Measurements from ENCODE around the gene VPS26B.

Gene VPS26B

GRCh38 chr11:134290646-134291045 lies 66.2 kb downstream of the VPS26B start:
- no peaks in the 10 kb centered on the region for H3K36me3 ChIP-seq (ENCODE audit: insufficient read depth, insufficient read length, low read length)
- H3K4me3 ChIP-seq (ENCODE audit: insufficient read length, low read depth), result no peak overlapping the region
- H3K9ac ChIP-seq (ENCODE audit: insufficient read length, low read depth), result no peak overlapping the region
- no peaks in the 10 kb centered on the region for H3K27me3 ChIP-seq (ENCODE audit: insufficient read depth, insufficient read length)
- no peaks in the 10 kb centered on the region for H3K9me3 ChIP-seq (ENCODE audit: insufficient read depth, low read length)
- H3K4me1 ChIP-seq (ENCODE audit: insufficient read depth, insufficient read length), result peaks cover 2% of the 10 kb centered on the region
- TF ChIP-seq YY1 (IDR thresholded peaks at IDR 0.05; ENCODE audit: insufficient read depth, insufficient read length) (no peak), SUZ12 (IDR thresholded peaks at IDR 0.05; ENCODE audit: extremely low read depth, insufficient read depth, insufficient read length) (no peak), ZNF274 (IDR thresholded peaks at IDR 0.05; ENCODE audit: low read depth, low read length) (no peak)
- DNase-seq (ENCODE audit: low read depth, low spot score), result no peak

DNA sequence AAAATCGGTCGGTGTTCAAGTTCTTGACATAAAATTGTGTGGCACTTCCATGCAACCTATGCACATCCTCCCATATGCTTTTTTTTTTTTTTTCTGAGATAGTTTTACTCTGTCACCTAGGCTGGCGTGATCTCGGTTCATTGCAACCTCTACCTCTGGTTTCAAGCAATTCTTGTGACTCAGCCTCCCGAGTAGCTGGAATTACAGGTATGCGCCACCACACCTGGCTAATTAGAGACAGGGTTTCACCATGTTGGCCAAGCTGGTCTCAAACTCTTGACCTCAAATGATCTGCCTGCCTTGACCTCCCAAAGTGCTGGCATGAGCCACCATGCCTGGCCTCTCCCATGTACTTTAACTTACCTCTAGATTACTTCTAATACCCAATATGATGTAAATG lies 66.7 kb downstream of the VPS26B start:
- DNase-seq (ENCODE audit: low read depth, low spot score), result no peak
- no peak overlapping the region for H3K9ac ChIP-seq (ENCODE audit: insufficient read length, low read depth)
- H3K4me3 ChIP-seq (ENCODE audit: insufficient read length, low read depth), result no peak overlapping the region
- H3K4me1 ChIP-seq (ENCODE audit: insufficient read depth, insufficient read length), result peaks cover 2% of the 10 kb centered on the region
- TF ChIP-seq YY1 (IDR thresholded peaks at IDR 0.05; ENCODE audit: insufficient read depth, insufficient read length), result no peak
- TF ChIP-seq SUZ12 (IDR thresholded peaks at IDR 0.05; ENCODE audit: extremely low read depth, insufficient read depth, insufficient read length), result no peak
- TF ChIP-seq ZNF274 (IDR thresholded peaks at IDR 0.05; ENCODE audit: low read depth, low read length), result no peak
- H3K9me3 ChIP-seq (ENCODE audit: insufficient read depth, low read length), result no peaks in the 10 kb centered on the region
- no peaks in the 10 kb centered on the region for H3K27me3 ChIP-seq (ENCODE audit: insufficient read depth, insufficient read length)
- no peaks in the 10 kb centered on the region for H3K36me3 ChIP-seq (ENCODE audit: insufficient read depth, insufficient read length, low read length)

DNA sequence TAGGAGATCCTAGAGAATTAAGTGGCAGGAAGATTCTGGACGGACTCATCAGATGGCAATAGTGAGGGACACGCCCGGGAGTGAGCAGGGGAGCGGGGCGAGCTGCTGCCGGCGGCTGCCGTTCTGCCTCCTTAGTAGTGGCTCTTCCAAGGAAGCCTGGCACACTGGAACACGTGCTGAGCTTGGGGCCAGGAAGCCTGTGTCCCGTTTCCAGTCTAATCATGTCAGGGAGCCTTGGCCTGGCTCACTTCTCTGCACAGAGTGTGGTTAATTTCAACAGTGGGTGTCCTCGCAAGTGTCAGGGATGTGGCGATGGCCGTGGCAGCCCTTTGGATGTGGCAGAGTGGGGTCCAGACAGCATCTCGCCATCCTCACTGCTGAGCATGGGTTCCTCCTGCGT lies 68.2 kb downstream of the VPS26B start:
- TF ChIP-seq ZNF274 (IDR thresholded peaks at IDR 0.05; ENCODE audit: low read depth, low read length) (no peak), SUZ12 (IDR thresholded peaks at IDR 0.05; ENCODE audit: extremely low read depth, insufficient read depth, insufficient read length) (no peak), YY1 (IDR thresholded peaks at IDR 0.05; ENCODE audit: insufficient read depth, insufficient read length) (no peak)
- Histone ChIP-seq H3K9ac (ENCODE audit: insufficient read length, low read depth) (no peak overlapping the region), H3K27me3 (ENCODE audit: insufficient read depth, insufficient read length) (no peaks in the 10 kb centered on the region), H3K36me3 (ENCODE audit: insufficient read depth, insufficient read length, low read length) (no peaks in the 10 kb centered on the region), H3K4me3 (ENCODE audit: insufficient read length, low read depth) (no peak overlapping the region), H3K4me1 (ENCODE audit: insufficient read depth, insufficient read length) (peaks cover 2% of the 10 kb centered on the region), H3K9me3 (ENCODE audit: insufficient read depth, low read length) (no peaks in the 10 kb centered on the region)
- DNase-seq (ENCODE audit: low read depth, low spot score), result no peak

DNA sequence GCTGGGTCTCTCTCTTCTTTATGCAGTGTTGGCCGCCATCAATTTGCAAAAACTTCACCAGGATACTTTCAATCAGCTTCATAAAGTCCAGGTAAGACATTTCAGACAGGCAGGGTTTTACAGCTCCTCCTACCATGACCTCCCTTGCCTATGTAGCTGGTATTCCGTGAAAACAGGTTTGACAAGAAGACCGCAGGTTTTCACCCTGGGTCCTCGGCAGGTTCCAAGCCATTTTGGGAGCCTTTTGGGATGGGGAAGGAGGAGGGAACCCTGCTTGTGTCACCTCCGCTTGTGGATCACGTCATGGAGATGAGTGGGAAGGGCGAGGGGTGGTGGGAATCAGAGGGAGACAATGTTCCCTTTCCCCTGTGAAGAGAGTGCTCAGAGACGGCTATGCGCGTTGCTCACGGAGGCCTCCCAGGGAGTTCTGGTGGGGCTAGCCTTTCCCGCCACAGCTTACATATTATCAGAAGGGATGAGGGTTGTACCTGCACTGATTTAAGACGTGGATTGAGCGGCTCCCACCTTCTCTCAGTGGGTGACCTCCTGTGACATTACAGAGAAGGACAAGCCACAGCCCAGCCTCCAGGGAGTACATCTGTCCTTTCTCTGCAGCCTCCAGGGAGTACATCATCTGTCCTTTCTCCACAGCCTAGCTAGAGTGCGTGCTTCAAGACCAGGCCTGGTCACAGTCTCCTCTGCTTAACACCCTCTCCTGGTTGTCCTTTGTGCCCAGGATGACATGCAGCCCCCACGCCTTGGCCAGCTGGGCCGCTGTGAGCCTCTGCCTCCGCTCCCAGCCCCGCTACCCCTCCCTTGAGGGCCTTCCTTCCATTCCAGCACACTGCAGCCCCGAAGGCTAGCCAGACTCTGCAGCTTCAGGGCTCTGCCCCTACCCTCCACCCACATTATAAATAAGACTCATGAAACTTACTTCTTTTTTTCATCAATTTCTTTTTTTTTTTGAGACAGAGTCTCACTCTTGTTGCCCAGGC lies 68.9 kb downstream of the VPS26B start:
- no peaks in the 10 kb centered on the region for H3K36me3 ChIP-seq (ENCODE audit: insufficient read depth, insufficient read length, low read length)
- H3K9ac ChIP-seq (ENCODE audit: insufficient read length, low read depth), result no peak overlapping the region
- TF ChIP-seq ZNF274 (IDR thresholded peaks at IDR 0.05; ENCODE audit: low read depth, low read length) (no peak), SUZ12 (IDR thresholded peaks at IDR 0.05; ENCODE audit: extremely low read depth, insufficient read depth, insufficient read length) (no peak), YY1 (IDR thresholded peaks at IDR 0.05; ENCODE audit: insufficient read depth, insufficient read length) (no peak)
- DNase-seq (ENCODE audit: low read depth, low spot score), result no peak
- H3K4me1 ChIP-seq (ENCODE audit: insufficient read depth, insufficient read length), result peaks cover 2% of the 10 kb centered on the region
- H3K27me3 ChIP-seq (ENCODE audit: insufficient read depth, insufficient read length), result no peaks in the 10 kb centered on the region
- H3K4me3 ChIP-seq (ENCODE audit: insufficient read length, low read depth), result no peak overlapping the region
- H3K9me3 ChIP-seq (ENCODE audit: insufficient read depth, low read length), result no peaks in the 10 kb centered on the region

GRCh38 chr11:134294664-134295063 lies 70.2 kb downstream of the VPS26B start:
- Histone ChIP-seq H3K36me3 (ENCODE audit: insufficient read depth, insufficient read length, low read length) (no peaks in the 10 kb centered on the region), H3K27me3 (ENCODE audit: insufficient read depth, insufficient read length) (no peaks in the 10 kb centered on the region), H3K9ac (ENCODE audit: insufficient read length, low read depth) (no peak overlapping the region), H3K4me1 (ENCODE audit: insufficient read depth, insufficient read length) (peaks cover 1% of the 10 kb centered on the region), H3K4me3 (ENCODE audit: insufficient read length, low read depth) (no peak overlapping the region), H3K9me3 (ENCODE audit: insufficient read depth, low read length) (no peaks in the 10 kb centered on the region)
- DNase-seq (ENCODE audit: low read depth, low spot score), result no peak
- TF ChIP-seq SUZ12 (IDR thresholded peaks at IDR 0.05; ENCODE audit: extremely low read depth, insufficient read depth, insufficient read length) (no peak), YY1 (IDR thresholded peaks at IDR 0.05; ENCODE audit: insufficient read depth, insufficient read length) (no peak), ZNF274 (IDR thresholded peaks at IDR 0.05; ENCODE audit: low read depth, low read length) (no peak)

Data from NT2/D1 (cell line).